SJSA1 (cell line): ENCODE data around the gene CACNA2D1. TPM values are rescaled to one million over a fixed set of nuclear protein-coding genes. Genes with fewer than 3 reads are reported as not detected.

ENCODE experiments used
- DNase-seq, 2 experiments: peaks; one replicate each; pipeline ENCODE4 v3.0.0-alpha.2; 2015 to 2020; ENCODE audit warnings: low spot score in 2 of 2, low read depth in 1 of 2
- H3K27ac ChIP-seq: fragments of 250-450 bp; sonication (Bioruptor Pico); 2 replicates; pipeline ENCODE4 v1.5.1; 2020; ENCODE audit warnings: mild to moderate bottlenecking, moderate library complexity
- H3K27me3 ChIP-seq: fragments of 250-450 bp; sonication (Bioruptor Pico); replicated peaks from 2 replicates; pipeline ENCODE4 v1.5.1; 2020; ENCODE audit warnings: mild to moderate bottlenecking, moderate library complexity
- H3K36me3 ChIP-seq: fragments of 250-450 bp; sonication (Bioruptor Pico); 2 replicates; pipeline ENCODE4 v1.5.1; 2020; ENCODE audit warnings: mild to moderate bottlenecking
- H3K4me1 ChIP-seq: fragments of 250-450 bp; sonication (Bioruptor Pico); replicated peaks from 2 replicates; pipeline ENCODE4 v1.6.1; 2021; ENCODE audit warnings: mild to moderate bottlenecking
- H3K4me3 ChIP-seq: fragments of 250-450 bp; sonication (Bioruptor Pico); 2 replicates; pipeline ENCODE4 v1.5.1; 2020; ENCODE audit warnings: mild to moderate bottlenecking
- H3K9me3 ChIP-seq: fragments of 250-450 bp; sonication (Bioruptor Pico); replicated peaks from 2 replicates; pipeline ENCODE4 v1.5.1; 2020; ENCODE audit warnings: mild to moderate bottlenecking
- total RNA-seq: library from RNA; depleted of rRNA; stranded (reverse); fragments of >200 nt; shearing (Covaris generic); gene quantifications from 2 replicates; pipeline ENCODE4 v1.2.3, GENCODE V29; 2014

Gene CACNA2D1
- total RNA-seq, 1 experiment from 2014 or later = 31.6 TPM

DNA sequence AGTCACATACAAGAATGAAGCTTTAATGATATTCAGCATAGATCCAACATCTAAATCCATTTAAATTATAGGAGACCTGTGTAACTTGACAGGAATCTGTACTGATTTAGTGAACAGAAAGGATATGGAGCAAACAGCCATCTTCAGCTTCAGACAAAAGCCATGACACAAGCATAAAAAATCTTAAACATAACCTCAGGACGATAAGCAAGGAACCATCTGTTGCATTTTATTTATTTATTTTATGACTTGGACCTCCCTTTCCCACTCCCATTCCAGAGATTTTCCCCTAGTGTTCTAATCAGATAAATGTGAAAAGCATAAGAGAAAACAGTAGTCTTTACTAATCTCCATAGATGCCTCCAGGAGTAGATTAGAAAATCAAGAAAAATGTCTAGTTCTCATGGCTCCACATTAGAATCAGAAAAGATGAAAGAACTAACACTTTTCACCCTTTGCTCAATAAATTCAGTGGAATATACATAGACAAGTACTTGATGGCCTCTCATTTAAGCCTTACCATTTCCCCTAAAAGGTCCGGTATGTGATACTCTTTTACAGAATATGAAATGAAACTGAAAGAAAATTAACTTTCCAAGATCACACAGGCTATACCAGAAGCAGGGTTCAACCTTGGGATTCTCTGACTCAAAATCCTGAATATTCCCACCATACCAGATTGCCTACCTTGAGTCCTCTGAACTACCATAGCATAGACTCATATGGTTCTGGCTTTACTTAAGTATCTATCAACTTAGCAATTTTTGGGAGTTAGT lies 15.2 kb downstream of the CACNA2D1 start:
- H3K27me3 ChIP-seq = no peaks in the 10 kb centered on the region
- peak in 1 of 2 experiments; percentile 73 for DNase-seq
- no peaks in the 10 kb centered on the region for H3K36me3 ChIP-seq
- H3K4me3 ChIP-seq = no peak overlapping the region
- peak overlapping the region; percentile 41 for H3K27ac ChIP-seq
- peaks cover 23% of the 10 kb centered on the region for H3K4me1 ChIP-seq
- no peaks in the 10 kb centered on the region for H3K9me3 ChIP-seq

DNA sequence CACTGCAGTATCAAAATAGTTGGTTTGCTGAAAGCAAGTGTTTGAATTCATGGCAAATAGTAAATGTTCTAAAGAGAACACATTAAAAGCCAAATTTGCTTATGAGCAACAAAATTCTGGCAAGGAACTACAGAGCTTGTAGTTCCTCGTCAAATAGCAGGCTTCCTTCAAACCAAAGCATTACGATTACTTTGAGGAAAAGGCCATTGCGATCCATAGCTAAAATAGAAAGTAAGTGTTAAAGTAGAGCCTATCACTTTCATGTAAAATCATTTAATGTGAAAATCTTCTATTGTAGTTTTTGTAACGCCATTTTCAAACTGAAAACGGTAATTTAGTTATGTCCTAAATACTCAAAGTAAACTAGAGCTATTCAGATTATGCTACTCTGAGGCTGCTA lies 20.1 kb downstream of the CACNA2D1 start:
- Histone ChIP-seq H3K4me1 (peaks cover 8% of the 10 kb centered on the region), H3K27me3 (no peaks in the 10 kb centered on the region), H3K4me3 (no peak overlapping the region), H3K27ac (no peak overlapping the region), H3K9me3 (no peaks in the 10 kb centered on the region), H3K36me3 (no peaks in the 10 kb centered on the region)
- no peak for DNase-seq

GRCh38 chr7:82419200-82419599 lies 24.4 kb downstream of the CACNA2D1 start:
- Histone ChIP-seq H3K9me3 (no peaks in the 10 kb centered on the region), H3K27ac (no peak overlapping the region), H3K36me3 (no peaks in the 10 kb centered on the region), H3K4me1 (peaks cover 4% of the 10 kb centered on the region; the same call in 1 of the 2 replicates), H3K4me3 (no peak overlapping the region), H3K27me3 (no peaks in the 10 kb centered on the region)
- DNase-seq = no peak

- H3K9me3 ChIP-seq = no peaks in the 10 kb centered on the region
- DNase-seq = no peak
Measured at GRCh38 chr7:82417898-82418297, 25.7 kb downstream of the CACNA2D1 start.

GRCh38 chr7:82416402-82416801 lies 27.2 kb downstream of the CACNA2D1 start:
- DNase-seq = no peak
- no peaks in the 10 kb centered on the region for H3K9me3 ChIP-seq
- H3K36me3 ChIP-seq = no peaks in the 10 kb centered on the region
- H3K4me3 ChIP-seq = no peak overlapping the region
- no peaks in the 10 kb centered on the region for H3K27me3 ChIP-seq
- H3K27ac ChIP-seq = no peak overlapping the region
- peaks cover 7% of the 10 kb centered on the region; the same call in 1 of the 2 replicates for H3K4me1 ChIP-seq

More at GRCh38 chr7:82417898-82418297, 25.7 kb downstream of the CACNA2D1 start:
- H3K4me1 ChIP-seq = peaks cover 7% of the 10 kb centered on the region; the same call in 1 of the 2 replicates
- H3K36me3 ChIP-seq = no peaks in the 10 kb centered on the region
- no peak overlapping the region for H3K4me3 ChIP-seq
- H3K27ac ChIP-seq = no peak overlapping the region
- H3K27me3 ChIP-seq = no peaks in the 10 kb centered on the region

GRCh38 chr7:82414389-82414788 lies 29.2 kb downstream of the CACNA2D1 start:
- Histone ChIP-seq H3K27me3 (no peaks in the 10 kb centered on the region), H3K4me3 (no peak overlapping the region), H3K9me3 (no peaks in the 10 kb centered on the region), H3K36me3 (no peaks in the 10 kb centered on the region; the same call in 1 of the 2 replicates), H3K27ac (no peak overlapping the region), H3K4me1 (peaks cover 7% of the 10 kb centered on the region; the same call in 1 of the 2 replicates)
- DNase-seq = no peak

DNA sequence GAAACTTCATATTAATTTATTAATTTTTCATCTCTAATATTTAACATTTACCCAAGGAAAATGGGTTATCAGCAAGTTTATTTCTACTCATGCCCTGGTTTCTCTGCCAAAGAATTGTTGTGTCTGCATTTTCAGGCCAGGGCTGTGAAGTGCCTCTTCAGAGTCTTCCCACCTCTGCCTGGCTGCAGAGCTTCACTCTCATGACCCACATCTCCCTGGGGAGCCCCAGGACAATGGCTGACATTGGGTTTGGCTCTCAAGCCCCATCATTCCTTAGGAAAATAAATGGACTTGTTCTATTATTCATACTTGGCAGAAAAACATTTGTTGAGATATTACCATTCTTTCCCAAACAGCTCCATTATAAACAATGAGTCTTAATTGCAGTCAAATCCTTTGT lies 30.3 kb downstream of the CACNA2D1 start:
- no peaks in the 10 kb centered on the region for H3K9me3 ChIP-seq
- H3K27me3 ChIP-seq = no peaks in the 10 kb centered on the region
- H3K36me3 ChIP-seq = no peaks in the 10 kb centered on the region; the same call in 1 of the 2 replicates
- DNase-seq = no peak
- H3K27ac ChIP-seq = no peak overlapping the region
- H3K4me3 ChIP-seq = no peak overlapping the region
- H3K4me1 ChIP-seq = peaks cover 7% of the 10 kb centered on the region; the same call in 1 of the 2 replicates

- DNase-seq = no peak
- H3K9me3 ChIP-seq = no peaks in the 10 kb centered on the region
- H3K27ac ChIP-seq = no peak overlapping the region
- H3K4me3 ChIP-seq = no peak overlapping the region
- H3K4me1 ChIP-seq = peaks cover 7% of the 10 kb centered on the region; the same call in 1 of the 2 replicates
- H3K27me3 ChIP-seq = no peaks in the 10 kb centered on the region
- no peaks in the 10 kb centered on the region; the same call in 1 of the 2 replicates for H3K36me3 ChIP-seq
Measured at GRCh38 chr7:82411732-82412131, 31.8 kb downstream of the CACNA2D1 start.

- no peak for DNase-seq
Measured at GRCh38 chr7:82410461-82410860, 33.1 kb downstream of the CACNA2D1 start.

GRCh38 chr7:82406937-82407336 lies 36.6 kb downstream of the CACNA2D1 start:
- no peaks in the 10 kb centered on the region for H3K27me3 ChIP-seq
- no peaks in the 10 kb centered on the region for H3K4me1 ChIP-seq
- H3K27ac ChIP-seq = no peak overlapping the region
- no peak for DNase-seq
- no peaks in the 10 kb centered on the region for H3K9me3 ChIP-seq
- H3K4me3 ChIP-seq = no peak overlapping the region
- no peaks in the 10 kb centered on the region; the same call in 1 of the 2 replicates for H3K36me3 ChIP-seq

More at GRCh38 chr7:82410461-82410860, 33.1 kb downstream of the CACNA2D1 start:
- Histone ChIP-seq H3K27me3 (no peaks in the 10 kb centered on the region), H3K36me3 (no peaks in the 10 kb centered on the region; the same call in 1 of the 2 replicates), H3K9me3 (no peaks in the 10 kb centered on the region), H3K27ac (no peak overlapping the region), H3K4me1 (peaks cover 7% of the 10 kb centered on the region; the same call in 1 of the 2 replicates), H3K4me3 (no peak overlapping the region)

- no peaks in the 10 kb centered on the region; the same call in none of the 2 replicates for H3K36me3 ChIP-seq
- H3K27ac ChIP-seq = no peak overlapping the region
- no peaks in the 10 kb centered on the region for H3K9me3 ChIP-seq
- DNase-seq = no peak
- no peak overlapping the region for H3K4me3 ChIP-seq
- no peaks in the 10 kb centered on the region for H3K4me1 ChIP-seq
- H3K27me3 ChIP-seq = no peaks in the 10 kb centered on the region
Measured at GRCh38 chr7:82405301-82405700, 38.3 kb downstream of the CACNA2D1 start.

- no peak overlapping the region for H3K27ac ChIP-seq
- DNase-seq = no peak
Measured at GRCh38 chr7:82404652-82405051, 38.9 kb downstream of the CACNA2D1 start.

GRCh38 chr7:82404094-82404493 lies 39.5 kb downstream of the CACNA2D1 start:
- no peak overlapping the region for H3K27ac ChIP-seq

More at GRCh38 chr7:82404652-82405051, 38.9 kb downstream of the CACNA2D1 start:
- Histone ChIP-seq H3K9me3 (no peaks in the 10 kb centered on the region), H3K27me3 (no peaks in the 10 kb centered on the region), H3K4me3 (no peak overlapping the region), H3K4me1 (no peaks in the 10 kb centered on the region), H3K36me3 (no peaks in the 10 kb centered on the region; the same call in 1 of the 2 replicates)

DNA sequence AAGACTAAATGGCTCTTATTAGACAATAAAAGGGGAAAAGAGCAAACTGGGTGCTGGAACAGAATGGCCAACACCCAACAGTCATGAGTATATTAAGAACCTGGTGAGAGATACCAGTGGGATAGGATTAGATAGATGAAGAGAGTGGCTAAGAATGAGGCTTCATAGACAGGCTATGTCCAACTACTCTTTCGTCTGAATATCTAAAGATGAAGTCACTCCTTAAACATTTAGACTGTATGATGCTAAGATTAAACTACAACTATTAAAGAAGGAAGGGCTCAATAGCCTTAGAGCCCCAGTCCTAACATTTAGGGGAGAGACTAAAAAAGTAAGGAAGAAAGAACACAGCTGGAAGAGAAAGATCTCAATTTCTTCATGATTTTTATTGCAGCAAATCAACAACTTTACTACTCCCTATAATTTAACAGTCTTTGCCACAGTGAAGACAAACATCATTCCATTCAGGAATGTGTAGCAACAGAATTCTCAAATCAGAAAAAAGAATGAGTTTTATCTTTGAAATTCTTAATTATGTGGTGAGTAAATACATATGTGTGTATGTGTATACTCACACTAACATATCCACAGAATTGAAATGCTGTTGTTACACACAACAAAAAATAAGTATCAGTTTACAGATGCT lies 45.6 kb downstream of the CACNA2D1 start:
- no peak overlapping the region for H3K27ac ChIP-seq
- H3K9me3 ChIP-seq = no peaks in the 10 kb centered on the region
- H3K4me3 ChIP-seq = no peak overlapping the region
- H3K36me3 ChIP-seq = no peaks in the 10 kb centered on the region; the same call in 1 of the 2 replicates
- H3K4me1 ChIP-seq = no peaks in the 10 kb centered on the region; the same call in 1 of the 2 replicates
- DNase-seq = no peak
- no peaks in the 10 kb centered on the region for H3K27me3 ChIP-seq

More at GRCh38 chr7:82404094-82404493, 39.5 kb downstream of the CACNA2D1 start:
- Histone ChIP-seq H3K27me3 (no peaks in the 10 kb centered on the region), H3K4me1 (no peaks in the 10 kb centered on the region), H3K4me3 (no peak overlapping the region), H3K9me3 (no peaks in the 10 kb centered on the region), H3K36me3 (no peaks in the 10 kb centered on the region; the same call in 1 of the 2 replicates)
- DNase-seq = no peak
